H9 (cell line): ENCODE results near the gene CEBPE. TPM values are rescaled to one million over a fixed set of nuclear protein-coding genes. Genes with fewer than 3 reads are reported as not detected.

Experiments
- DNase-seq: peaks from one replicate; pipeline ENCODE4 v3.0.0-alpha.2; 2017
- H2AFZ ChIP-seq: one replicate; pipeline ENCODE4 v1.6.1; 2013; ENCODE audit warnings: mild to moderate bottlenecking, low read length, control low read depth, moderate library complexity
- H2AK5ac ChIP-seq: 2 replicates; pipeline ENCODE4 v1.6.1; 2013; ENCODE audit warnings: low read length, control low read depth, mixed read lengths; ENCODE audit not compliant: insufficient read length
- H2BK120ac ChIP-seq: one replicate; pipeline ENCODE4 v1.6.1; 2013; ENCODE audit warnings: low read depth, mild to moderate bottlenecking, low read length, control low read depth, inconsistent platforms; ENCODE audit not compliant: poor library complexity, severe bottlenecking
- H2BK12ac ChIP-seq: 2 replicates; pipeline ENCODE4 v1.6.1; 2013; ENCODE audit warnings: low read length, control low read depth, mixed read lengths, low read depth; ENCODE audit not compliant: insufficient read length
- H2BK15ac ChIP-seq: 2 replicates; pipeline ENCODE4 v1.6.1; 2013; ENCODE audit warnings: low read depth, low read length, control low read depth
- H2BK20ac ChIP-seq: one replicate; pipeline ENCODE4 v1.6.1; 2013; ENCODE audit warnings: low read depth, mild to moderate bottlenecking, low read length, control low read depth, inconsistent platforms; ENCODE audit not compliant: poor library complexity, severe bottlenecking
- H2BK5ac ChIP-seq: 2 replicates; pipeline ENCODE4 v1.6.1; 2013; ENCODE audit warnings: low read length, control low read depth, mixed read lengths; ENCODE audit not compliant: insufficient read length
- H3K14ac ChIP-seq: 2 replicates; pipeline ENCODE4 v1.6.1; 2013; ENCODE audit warnings: low read length, control low read depth; ENCODE audit not compliant: insufficient read depth
- H3K18ac ChIP-seq: 2 replicates; pipeline ENCODE4 v1.6.1; 2013; ENCODE audit warnings: low read depth, mild to moderate bottlenecking, mixed read lengths, low read length, control low read depth; ENCODE audit not compliant: insufficient read length
- H3K23ac ChIP-seq: 2 replicates; pipeline ENCODE4 v1.6.1; 2013; ENCODE audit warnings: low read length, control low read depth, mixed read lengths, low read depth; ENCODE audit not compliant: insufficient read length
- H3K23me2 ChIP-seq: 2 replicates; pipeline ENCODE4 v1.6.1; 2013; ENCODE audit warnings: low read depth, mild to moderate bottlenecking, mixed read lengths, low read length, control low read depth; ENCODE audit not compliant: insufficient read length, poor library complexity, severe bottlenecking
- H3K27ac ChIP-seq: 2 replicates; pipeline ENCODE4 v1.5.1; 2013; ENCODE audit warnings: low read length, control low read depth, mixed read lengths, low read depth; ENCODE audit not compliant: insufficient read length
- H3K27me3 ChIP-seq: 2 replicates; pipeline ENCODE4 v1.6.1; 2013; ENCODE audit warnings: low read length, control low read depth, inconsistent platforms; ENCODE audit not compliant: insufficient read depth
- H3K4ac ChIP-seq: 2 replicates; pipeline ENCODE4 v1.6.1; 2013; ENCODE audit warnings: low read depth, mild to moderate bottlenecking, control low read depth, inconsistent platforms, low read length, moderate library complexity
- H3K4me1 ChIP-seq: 2 replicates; pipeline ENCODE4 v1.6.1; 2013; ENCODE audit warnings: low read length, control low read depth, inconsistent platforms; ENCODE audit not compliant: insufficient read depth
- H3K4me2 ChIP-seq: 2 replicates; pipeline ENCODE4 v1.6.1; 2013; ENCODE audit warnings: low read length, control low read depth, mixed read lengths; ENCODE audit not compliant: insufficient read length, insufficient read depth
- H3K56ac ChIP-seq: 2 replicates; pipeline ENCODE4 v1.6.1; 2013; ENCODE audit warnings: low read depth, mild to moderate bottlenecking, mixed read lengths, low read length, control low read depth; ENCODE audit not compliant: insufficient read length
- H3K79me1 ChIP-seq: 2 replicates; pipeline ENCODE4 v1.6.1; 2013; ENCODE audit warnings: low read depth, mild to moderate bottlenecking, moderate library complexity, low read length, control low read depth, inconsistent platforms; ENCODE audit not compliant: insufficient read depth, poor library complexity, severe bottlenecking
- H3K79me2 ChIP-seq: 2 replicates; pipeline ENCODE4 v1.6.1; 2013; ENCODE audit warnings: low read length, control low read depth, inconsistent platforms; ENCODE audit not compliant: insufficient read depth
- H3K9ac ChIP-seq: 2 replicates; pipeline ENCODE4 v1.6.1; 2013; ENCODE audit warnings: low read length, control low read depth, mixed read lengths; ENCODE audit not compliant: insufficient read length; ENCODE audit errors: extremely low read depth
- H3K9me3 ChIP-seq: one replicate; pipeline ENCODE4 v1.6.1; 2013; ENCODE audit warnings: low read depth, low read length, inconsistent platforms; ENCODE audit not compliant: control insufficient read depth
- H3T11ph ChIP-seq: one replicate; pipeline ENCODE4 v1.6.1; 2013; ENCODE audit warnings: mild to moderate bottlenecking, low read length, control low read depth, inconsistent platforms
- H4K20me1 ChIP-seq: one replicate; pipeline ENCODE4 v1.6.1; 2013; ENCODE audit not compliant: control insufficient read depth, insufficient read length, insufficient read depth
- H4K5ac ChIP-seq: 2 replicates; pipeline ENCODE4 v1.6.1; 2013; ENCODE audit warnings: low read depth, mild to moderate bottlenecking, mixed read lengths, low read length, control low read depth; ENCODE audit not compliant: insufficient read length
- H4K8ac ChIP-seq: replicated peaks from 2 replicates; pipeline ENCODE4 v1.6.1; 2013; ENCODE audit warnings: low read length, control low read depth, mixed read lengths, low read depth; ENCODE audit not compliant: insufficient read length
- H4K91ac ChIP-seq: 2 replicates; pipeline ENCODE4 v1.6.1; 2013; ENCODE audit warnings: low read depth, mild to moderate bottlenecking, moderate library complexity, mixed read lengths, low read length, control low read depth; ENCODE audit not compliant: insufficient read length
- H3K27ac Mint-ChIP-seq, 3 experiments: 2 replicates in 2 of 3; 3 replicates in 1 of 3; pipeline ENCODE4 v1.8.0; 2020 to 2021; ENCODE audit warnings: mixed read lengths in 3 of 3, mild to moderate bottlenecking in 1 of 3, moderate library complexity in 1 of 3
- H3K27me3 Mint-ChIP-seq: 2 replicates; pipeline ENCODE4 v1.8.0; 2021; ENCODE audit warnings: low read depth, mild to moderate bottlenecking, moderate library complexity, mixed read lengths
- H3K36me3 Mint-ChIP-seq, 3 experiments: 2 replicates in 2 of 3; 3 replicates in 1 of 3; pipeline ENCODE4 v1.8.0; 2020 to 2021; ENCODE audit warnings: low read depth in 3 of 3, mixed read lengths in 3 of 3; ENCODE audit not compliant: insufficient read depth in 1 of 3
- H3K4me1 Mint-ChIP-seq, 2 experiments: 2 replicates each; pipeline ENCODE4 v1.8.0; 2020; ENCODE audit warnings: mixed read lengths in 2 of 2
- H3K4me3 Mint-ChIP-seq, 2 experiments: 2 replicates in 1 of 2; 3 replicates in 1 of 2; pipeline ENCODE4 v1.8.0; 2020 to 2021; ENCODE audit warnings: mild to moderate bottlenecking in 2 of 2, mixed read lengths in 2 of 2, moderate library complexity in 1 of 2
- H3K9me3 Mint-ChIP-seq, 2 experiments: 2 replicates in 1 of 2; 3 replicates in 1 of 2; pipeline ENCODE4 v1.8.0; 2020; ENCODE audit warnings: mild to moderate bottlenecking in 2 of 2, mixed read lengths in 2 of 2, moderate library complexity in 1 of 2
- CTCF ChIP-seq: fragments of 200-600 bp; sonication (generic); conservative IDR thresholded peaks from 3 replicates; pipeline ENCODE4 v1.8.0; 2021; ENCODE audit warnings: antibody characterized with exemption, mild to moderate bottlenecking
- WGBS: extraction: QIAGEN DNeasy Blood & Tissue Kit; methylation state at CpG from one replicate; pipeline ENCODE4 v1.1.7; 2013; ENCODE audit warnings: missing lambda C conversion rate, low lambda C conversion rate, mixed read lengths; ENCODE audit not compliant: insufficient read length; ENCODE audit errors: extremely low coverage; 5-methylcytosine and 5-hydroxymethylcytosine counted together
- total RNA-seq: library from RNA; stranded (reverse); gene quantifications from 2 replicates; pipeline ENCODE4 v1.2.1, GENCODE V29; 2021

Gene CEBPE
- total RNA-seq, 1 experiment from 2014 or later: not detected

- no peaks in the 10 kb centered on the region for H3K23me2 ChIP-seq
- H3K9me3 ChIP-seq: no peaks in the 10 kb centered on the region
- H3K4me1 ChIP-seq: no peaks in the 10 kb centered on the region
- no peak overlapping the region for H3K4me2 ChIP-seq
- H3K27me3 ChIP-seq: no peaks in the 10 kb centered on the region
- H4K91ac ChIP-seq: no peak overlapping the region
- Mint-ChIP-seq H3K27ac (peak overlapping the region in 2 of 3 experiments; percentile 49 to 82; a peak in 2 of 7 replicates), H3K36me3 (peaks cover 41 to 54% (median 50%) of the 10 kb centered on the region in 3 experiments; a peak in 6 of 7 replicates), H3K4me1 (peaks cover 0 to 8% of the 10 kb centered on the region in 2 experiments; a peak in 3 of 4 replicates), H3K4me3 (no peak overlapping the region), H3K27me3 (no peaks in the 10 kb centered on the region), H3K9me3 (no peaks in the 10 kb centered on the region)
- no peak overlapping the region for H2BK12ac ChIP-seq
- no peak overlapping the region for H4K8ac ChIP-seq
- H2AK5ac ChIP-seq: no peak overlapping the region
- no peak overlapping the region for H2AFZ ChIP-seq
- H3K14ac ChIP-seq: no peak overlapping the region
- no peak overlapping the region for H4K5ac ChIP-seq
- H3T11ph ChIP-seq: no peak overlapping the region
- no peaks in the 10 kb centered on the region for H4K20me1 ChIP-seq
- no peak overlapping the region for H3K23ac ChIP-seq
- WGBS: no CpG with 5 or more reads among the region's 7 CpGs
- no peak overlapping the region for H2BK15ac ChIP-seq
- no peak overlapping the region for H3K27ac ChIP-seq
- no peaks in the 10 kb centered on the region for H3K79me1 ChIP-seq
- H3K9ac ChIP-seq: no peak overlapping the region
- H3K56ac ChIP-seq: no peak overlapping the region
- no peak overlapping the region for H3K18ac ChIP-seq
- no peak overlapping the region for H2BK5ac ChIP-seq
- no peak overlapping the region for H2BK120ac ChIP-seq
- no peak for TF ChIP-seq CTCF
- no peak for DNase-seq
- no peaks in the 10 kb centered on the region for H3K79me2 ChIP-seq
- H3K4ac ChIP-seq: no peak overlapping the region
- no peak overlapping the region for H2BK20ac ChIP-seq
Measured at GRCh38 chr14:23141706-23142444, 22.8 kb upstream of the CEBPE start.
